ENCODE data around the gene GMDS.

Gene GMDS

GRCh38 chr6:1612299-1612973, 633.0 kb downstream of the GMDS start:
- no peak for ATAC-seq
- TF ChIP-seq ZC3H10 (CRISPR knock-in tag; IDR thresholded peaks at IDR 0.05) = no peak
- no peak for TF ChIP-seq ZFP3 (CRISPR knock-in tag; IDR thresholded peaks at IDR 0.05)
- TF ChIP-seq ESRRG (CRISPR knock-in tag; IDR thresholded peaks at IDR 0.05) = no peak
- no peak for TF ChIP-seq ARNTL (CRISPR knock-in tag; IDR thresholded peaks at IDR 0.05; ENCODE audit: borderline replicate concordance, low read depth)
- no peak for TF ChIP-seq PPARA (CRISPR knock-in tag; IDR thresholded peaks at IDR 0.05; ENCODE audit: borderline replicate concordance)
- no peak for TF ChIP-seq CSRNP3 (CRISPR knock-in tag; IDR thresholded peaks at IDR 0.05)
- no peak for TF ChIP-seq TOX (CRISPR knock-in tag; IDR thresholded peaks at IDR 0.05; ENCODE audit: borderline replicate concordance)
- no peak for TF ChIP-seq SNAI2 (CRISPR knock-in tag; IDR thresholded peaks at IDR 0.05)
- no peak for TF ChIP-seq ZFP30 (CRISPR knock-in tag; IDR thresholded peaks at IDR 0.05)
- TF ChIP-seq ISL1 (CRISPR knock-in tag; IDR thresholded peaks at IDR 0.05) = no peak
- TF ChIP-seq PATZ1 (CRISPR knock-in tag; IDR thresholded peaks at IDR 0.05; ENCODE audit: borderline replicate concordance) = no peak
- no peak for TF ChIP-seq TSHZ2 (CRISPR knock-in tag; IDR thresholded peaks at IDR 0.05)
- no peak for TF ChIP-seq CSDC2 (CRISPR knock-in tag; IDR thresholded peaks at IDR 0.05)
- no peak for TF ChIP-seq POU6F1 (CRISPR knock-in tag; IDR thresholded peaks at IDR 0.05; ENCODE audit: borderline replicate concordance, low read depth)
- TF ChIP-seq GLIS3 (CRISPR knock-in tag; IDR thresholded peaks at IDR 0.05) = no peak

GRCh38 chr6:1611572-1612298, 633.7 kb downstream of the GMDS start:
- ATAC-seq = no peak
- TF ChIP-seq TSHZ2 (CRISPR knock-in tag; IDR thresholded peaks at IDR 0.05) (no peak), ZFP3 (CRISPR knock-in tag; IDR thresholded peaks at IDR 0.05) (no peak), ZNF8 (CRISPR knock-in tag; IDR thresholded peaks at IDR 0.05) (no peak), CREB5 (CRISPR knock-in tag; IDR thresholded peaks at IDR 0.05; ENCODE audit: low read depth) (no peak), ZFP30 (CRISPR knock-in tag; IDR thresholded peaks at IDR 0.05) (no peak)

All from SK-N-SH treated with all-trans-retinoic acid at 6 μM for 48 hours (cell line).